ENCODE data around the gene LUZP1. TPM values are rescaled to one million over a fixed set of nuclear protein-coding genes. Genes with fewer than 3 reads are reported as not detected.

LUZP1 gene
- total RNA-seq, 1 donor from 2014 or later = 82.2 TPM

DNA sequence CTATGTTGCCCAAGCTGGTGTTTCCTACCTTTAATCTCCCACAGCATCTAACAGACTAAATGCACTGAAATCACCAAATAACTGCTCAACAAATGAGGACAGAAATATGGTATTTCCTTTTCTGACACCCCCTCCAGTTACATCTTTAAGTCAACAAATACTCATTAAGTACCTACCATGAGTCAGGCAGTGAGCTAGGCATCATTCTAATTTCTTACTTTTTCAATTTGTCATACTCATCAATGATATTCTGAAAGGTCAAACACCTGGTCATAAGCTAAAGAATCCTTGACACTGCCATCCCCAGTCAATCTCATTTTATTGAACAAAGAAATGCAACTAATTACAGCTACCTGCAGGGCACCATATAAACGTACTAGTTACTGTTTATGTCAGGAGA lies 36.6 kb downstream of the LUZP1 start:
- peaks cover 80% of the 10 kb centered on the region for H4K20me1 ChIP-seq (ENCODE audit: insufficient read depth, low read length)
- peaks cover 94% of the 10 kb centered on the region for H3K79me2 ChIP-seq (ENCODE audit: insufficient read depth, low read length)
- H3K4me3 Mint-ChIP-seq (ENCODE audit: unreplicated experiment) = no peak overlapping the region
- H3K4me1 ChIP-seq (ENCODE audit: insufficient read depth, low read length) = peaks cover 18% of the 10 kb centered on the region
- no peaks in the 10 kb centered on the region for H3K27me3 Mint-ChIP-seq (ENCODE audit: low read depth, unreplicated experiment)
- no peak overlapping the region for H3K9ac ChIP-seq (ENCODE audit: low read length)
- no peak overlapping the region for H3K27ac Mint-ChIP-seq (ENCODE audit: unreplicated experiment)
- peaks cover 2% of the 10 kb centered on the region for H3K36me3 ChIP-seq (ENCODE audit: insufficient read depth, low read length)
- no peak overlapping the region for H2AFZ ChIP-seq (ENCODE audit: low read depth, low read length)
- FAIRE-seq = no peak
- no peaks in the 10 kb centered on the region for H3K36me3 Mint-ChIP-seq (ENCODE audit: low read depth, unreplicated experiment)
- H3K9me3 ChIP-seq (ENCODE audit: insufficient read depth, low read depth, low read length) = no peaks in the 10 kb centered on the region
- peaks cover 23% of the 10 kb centered on the region for H3K4me1 Mint-ChIP-seq (ENCODE audit: low read depth, unreplicated experiment)
- TF ChIP-seq EZH2 (IDR thresholded peaks at IDR 0.05; ENCODE audit: insufficient read depth, low read length) = no peak
- TF ChIP-seq, protein P1, sequence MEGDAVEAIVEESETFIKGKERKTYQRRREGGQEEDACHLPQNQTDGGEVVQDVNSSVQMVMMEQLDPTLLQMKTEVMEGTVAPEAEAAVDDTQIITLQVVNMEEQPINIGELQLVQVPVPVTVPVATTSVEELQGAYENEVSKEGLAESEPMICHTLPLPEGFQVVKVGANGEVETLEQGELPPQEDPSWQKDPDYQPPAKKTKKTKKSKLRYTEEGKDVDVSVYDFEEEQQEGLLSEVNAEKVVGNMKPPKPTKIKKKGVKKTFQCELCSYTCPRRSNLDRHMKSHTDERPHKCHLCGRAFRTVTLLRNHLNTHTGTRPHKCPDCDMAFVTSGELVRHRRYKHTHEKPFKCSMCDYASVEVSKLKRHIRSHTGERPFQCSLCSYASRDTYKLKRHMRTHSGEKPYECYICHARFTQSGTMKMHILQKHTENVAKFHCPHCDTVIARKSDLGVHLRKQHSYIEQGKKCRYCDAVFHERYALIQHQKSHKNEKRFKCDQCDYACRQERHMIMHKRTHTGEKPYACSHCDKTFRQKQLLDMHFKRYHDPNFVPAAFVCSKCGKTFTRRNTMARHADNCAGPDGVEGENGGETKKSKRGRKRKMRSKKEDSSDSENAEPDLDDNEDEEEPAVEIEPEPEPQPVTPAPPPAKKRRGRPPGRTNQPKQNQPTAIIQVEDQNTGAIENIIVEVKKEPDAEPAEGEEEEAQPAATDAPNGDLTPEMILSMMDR (IDR thresholded peaks at IDR 0.05; ENCODE audit: insufficient read depth, low read depth, low read length) = no peak
- H3K9me3 Mint-ChIP-seq (ENCODE audit: unreplicated experiment) = no peaks in the 10 kb centered on the region
- no peaks in the 10 kb centered on the region for H3K27me3 ChIP-seq (ENCODE audit: insufficient read depth, low read length)
- no peak overlapping the region for H3K4me3 ChIP-seq (ENCODE audit: insufficient read depth, low read depth, low read length)
- no peak overlapping the region for H3K27ac ChIP-seq (ENCODE audit: low read depth, low read length)
- H3K4me2 ChIP-seq (ENCODE audit: low read length) = no peak overlapping the region
- no peak for DNase-seq (ENCODE audit: low read depth)

DNA sequence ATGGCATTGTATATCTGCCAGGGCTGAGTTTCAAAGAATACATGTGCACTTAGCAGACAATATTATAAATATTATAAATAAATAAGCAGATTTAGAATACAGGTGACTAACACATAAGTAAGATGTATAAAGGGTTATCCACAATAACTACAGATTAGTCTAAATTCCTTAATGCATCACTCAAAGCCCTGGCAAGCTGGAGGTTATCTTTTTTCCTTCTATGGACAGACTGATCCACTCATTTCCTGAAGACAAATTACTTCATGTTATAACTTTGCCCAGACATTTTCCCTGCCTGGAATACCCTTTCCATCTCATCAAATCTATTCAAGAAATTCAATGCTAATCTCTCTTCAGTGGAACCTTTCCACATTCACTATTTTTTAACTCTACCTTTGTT lies 38.8 kb downstream of the LUZP1 start:
- Mint-ChIP-seq H3K4me3 (ENCODE audit: unreplicated experiment) (no peak overlapping the region), H3K27ac (ENCODE audit: unreplicated experiment) (no peak overlapping the region), H3K4me1 (ENCODE audit: low read depth, unreplicated experiment) (peaks cover 44% of the 10 kb centered on the region), H3K36me3 (ENCODE audit: low read depth, unreplicated experiment) (no peaks in the 10 kb centered on the region), H3K27me3 (ENCODE audit: low read depth, unreplicated experiment) (no peaks in the 10 kb centered on the region), H3K9me3 (ENCODE audit: unreplicated experiment) (no peaks in the 10 kb centered on the region)
- no peaks in the 10 kb centered on the region for H3K36me3 ChIP-seq (ENCODE audit: insufficient read depth, low read length)
- peaks cover 94% of the 10 kb centered on the region for H3K79me2 ChIP-seq (ENCODE audit: insufficient read depth, low read length)
- TF ChIP-seq, protein P1 (IDR thresholded peaks at IDR 0.05; ENCODE audit: insufficient read depth, low read depth, low read length) = no peak
- TF ChIP-seq EZH2 (IDR thresholded peaks at IDR 0.05; ENCODE audit: insufficient read depth, low read length) = no peak
- H3K9ac ChIP-seq (ENCODE audit: low read length) = no peak overlapping the region
- no peak overlapping the region for H3K27ac ChIP-seq (ENCODE audit: low read depth, low read length)
- no peak overlapping the region for H3K4me3 ChIP-seq (ENCODE audit: insufficient read depth, low read depth, low read length)
- H3K27me3 ChIP-seq (ENCODE audit: insufficient read depth, low read length) = no peaks in the 10 kb centered on the region
- FAIRE-seq = peak; percentile 52
- no peak overlapping the region for H2AFZ ChIP-seq (ENCODE audit: low read depth, low read length)
- H3K4me2 ChIP-seq (ENCODE audit: low read length) = peak overlapping the region; percentile 41
- H3K9me3 ChIP-seq (ENCODE audit: insufficient read depth, low read depth, low read length) = no peaks in the 10 kb centered on the region
- DNase-seq (ENCODE audit: low read depth) = peak; percentile 25
- peaks cover 80% of the 10 kb centered on the region for H4K20me1 ChIP-seq (ENCODE audit: insufficient read depth, low read length)
- H3K4me1 ChIP-seq (ENCODE audit: insufficient read depth, low read length) = peaks cover 24% of the 10 kb centered on the region

DNA sequence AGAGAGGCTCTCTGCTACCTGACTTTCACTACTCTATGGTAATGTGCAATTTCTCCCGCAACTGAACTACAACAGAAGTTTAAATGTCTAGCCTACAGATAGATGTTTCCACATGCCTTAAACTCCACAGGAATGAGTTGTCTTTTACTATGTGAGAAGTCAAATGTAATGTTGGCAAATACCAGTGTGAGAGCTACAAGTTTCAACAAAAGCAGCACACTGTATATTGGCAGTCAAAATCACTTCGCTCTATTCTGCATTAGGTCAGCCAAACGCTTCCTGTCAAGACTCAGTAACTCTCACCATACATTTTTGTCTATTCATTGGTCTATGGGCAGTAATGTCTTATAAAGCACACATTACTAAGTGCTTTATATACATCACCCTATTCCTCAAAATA lies 41.9 kb downstream of the LUZP1 start:
- Histone ChIP-seq H3K36me3 (ENCODE audit: insufficient read depth, low read length) (no peaks in the 10 kb centered on the region), H3K4me3 (ENCODE audit: insufficient read depth, low read depth, low read length) (no peak overlapping the region), H3K27ac (ENCODE audit: low read depth, low read length) (no peak overlapping the region), H3K9ac (ENCODE audit: low read length) (peak overlapping the region; percentile 12), H3K4me1 (ENCODE audit: insufficient read depth, low read length) (peaks cover 31% of the 10 kb centered on the region), H4K20me1 (ENCODE audit: insufficient read depth, low read length) (peaks cover 81% of the 10 kb centered on the region), H3K4me2 (ENCODE audit: low read length) (peak overlapping the region; percentile 49), H3K9me3 (ENCODE audit: insufficient read depth, low read depth, low read length) (no peaks in the 10 kb centered on the region), H2AFZ (ENCODE audit: low read depth, low read length) (no peak overlapping the region), H3K79me2 (ENCODE audit: insufficient read depth, low read length) (peaks cover 92% of the 10 kb centered on the region), H3K27me3 (ENCODE audit: insufficient read depth, low read length) (no peaks in the 10 kb centered on the region)
- Mint-ChIP-seq H3K36me3 (ENCODE audit: low read depth, unreplicated experiment) (no peaks in the 10 kb centered on the region), H3K4me3 (ENCODE audit: unreplicated experiment) (no peak overlapping the region), H3K27me3 (ENCODE audit: low read depth, unreplicated experiment) (no peaks in the 10 kb centered on the region), H3K27ac (ENCODE audit: unreplicated experiment) (peak overlapping the region; percentile 64), H3K4me1 (ENCODE audit: low read depth, unreplicated experiment) (peaks cover 66% of the 10 kb centered on the region), H3K9me3 (ENCODE audit: unreplicated experiment) (no peaks in the 10 kb centered on the region)
- FAIRE-seq = peak; percentile 41
- TF ChIP-seq, protein P1 (IDR thresholded peaks at IDR 0.05; ENCODE audit: insufficient read depth, low read depth, low read length) = no peak
- TF ChIP-seq EZH2 (IDR thresholded peaks at IDR 0.05; ENCODE audit: insufficient read depth, low read length) = no peak
- DNase-seq (ENCODE audit: low read depth) = peak; percentile 78
